GM19193 (cell line): ENCODE data around the gene NABP1.

Experiments used
- POLR2A ChIP-seq: IDR thresholded peaks from 4 replicates; pipeline ENCODE4 v1.6.1; 2011; ENCODE audit not compliant: insufficient read depth, insufficient read length; ENCODE audit errors: extremely low read depth

The NABP1 gene

GRCh38 chr2:191690327-191690726, 12.4 kb downstream of the NABP1 start:
- no peak for TF ChIP-seq POLR2A

GRCh38 chr2:191691016-191691735, 13.2 kb downstream of the NABP1 start:
- no peak for TF ChIP-seq POLR2A

- no peak for TF ChIP-seq POLR2A
Observed at GRCh38 chr2:191691898-191692297, 14.0 kb downstream of the NABP1 start.

- no peak for TF ChIP-seq POLR2A
Observed at GRCh38 chr2:191692502-191693115, 14.7 kb downstream of the NABP1 start.

DNA sequence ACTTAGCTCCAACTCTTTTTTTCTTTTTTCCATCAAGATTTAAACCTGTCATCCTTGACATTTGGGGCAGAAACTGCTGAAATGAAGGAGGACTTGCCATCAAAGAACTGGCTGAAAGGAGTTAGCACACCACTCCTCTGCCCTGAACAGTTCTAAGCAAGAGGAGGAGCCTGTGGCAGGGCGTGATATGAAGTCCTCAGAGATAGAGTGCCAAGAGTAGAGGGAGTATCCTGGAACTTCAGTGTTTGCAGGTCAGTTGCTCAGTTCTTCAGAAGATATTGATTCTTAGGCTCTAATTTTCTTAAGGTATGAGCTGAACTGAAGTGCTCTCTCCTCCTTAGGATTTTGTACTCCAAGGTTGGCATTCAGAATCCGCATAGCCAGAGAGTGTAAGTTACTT, 15.2 kb downstream of the NABP1 start:
- TF ChIP-seq POLR2A, result no peak

- TF ChIP-seq POLR2A, result no peak
Observed at GRCh38 chr2:191693778-191694177, 15.8 kb downstream of the NABP1 start.

- TF ChIP-seq POLR2A, result no peak
Observed at GRCh38 chr2:191696001-191696400, 18.1 kb downstream of the NABP1 start.

DNA sequence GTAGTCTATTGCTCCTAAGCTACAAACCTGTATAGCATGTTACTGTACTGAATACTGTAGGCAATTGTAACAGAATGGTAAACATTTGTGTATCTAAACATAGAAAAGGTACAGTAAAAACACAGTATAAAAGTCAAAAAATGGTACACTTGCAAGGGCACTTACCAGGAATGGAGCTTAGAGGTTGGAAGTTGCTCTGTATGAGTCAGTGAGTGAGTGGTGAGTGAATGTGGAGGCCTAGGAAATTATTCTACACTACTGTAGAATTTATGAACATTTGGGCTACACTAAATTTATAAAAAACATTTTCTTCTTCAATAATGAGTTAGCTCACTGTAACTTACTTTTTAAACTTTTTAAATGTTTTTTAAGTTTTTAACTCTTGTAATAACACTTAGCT, 19.0 kb downstream of the NABP1 start:
- no peak for TF ChIP-seq POLR2A

GRCh38 chr2:191697870-191698269, 19.9 kb downstream of the NABP1 start:
- no peak for TF ChIP-seq POLR2A

DNA sequence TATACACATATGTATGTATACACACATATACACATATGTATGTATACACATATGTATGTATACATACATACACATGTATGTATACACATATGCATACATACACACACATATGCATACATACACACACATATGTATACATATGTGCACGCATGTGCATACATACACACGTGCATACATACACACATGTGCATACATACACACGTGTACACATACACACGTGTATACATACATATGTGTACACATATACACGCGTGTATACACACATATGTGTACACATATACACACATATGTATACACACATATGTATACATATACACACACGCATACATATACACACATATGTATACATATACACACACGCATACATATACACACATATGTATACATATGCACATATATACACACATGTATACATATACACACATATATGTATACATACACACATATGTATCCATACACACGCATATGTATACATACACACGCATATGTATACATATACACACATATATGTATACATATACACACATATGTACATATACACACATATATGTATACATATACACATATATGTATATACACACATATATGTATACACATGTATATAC, 21.5 kb downstream of the NABP1 start:
- TF ChIP-seq POLR2A, result no peak

- TF ChIP-seq POLR2A, result no peak
Observed at GRCh38 chr2:191701029-191701428, 23.1 kb downstream of the NABP1 start.

DNA sequence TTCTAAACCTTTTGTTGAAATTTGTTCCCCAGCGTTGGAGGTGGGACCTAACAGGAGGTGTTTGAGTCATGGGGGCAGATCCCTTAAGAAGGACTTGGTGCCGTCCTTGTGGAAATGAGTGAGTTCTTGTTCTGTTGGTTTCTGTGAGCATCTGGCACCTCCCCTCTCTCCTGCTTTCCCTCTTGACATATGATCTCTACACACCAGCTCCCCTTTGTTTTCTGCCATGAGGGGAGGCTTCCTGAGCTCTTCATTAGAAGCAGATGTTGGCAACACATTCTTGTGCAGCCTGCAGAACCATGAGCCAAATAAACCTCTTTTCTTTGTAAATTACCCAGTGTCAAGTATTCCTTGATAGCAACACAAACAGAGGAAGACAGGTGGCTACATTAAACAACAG, 23.8 kb downstream of the NABP1 start:
- TF ChIP-seq POLR2A, result no peak

DNA sequence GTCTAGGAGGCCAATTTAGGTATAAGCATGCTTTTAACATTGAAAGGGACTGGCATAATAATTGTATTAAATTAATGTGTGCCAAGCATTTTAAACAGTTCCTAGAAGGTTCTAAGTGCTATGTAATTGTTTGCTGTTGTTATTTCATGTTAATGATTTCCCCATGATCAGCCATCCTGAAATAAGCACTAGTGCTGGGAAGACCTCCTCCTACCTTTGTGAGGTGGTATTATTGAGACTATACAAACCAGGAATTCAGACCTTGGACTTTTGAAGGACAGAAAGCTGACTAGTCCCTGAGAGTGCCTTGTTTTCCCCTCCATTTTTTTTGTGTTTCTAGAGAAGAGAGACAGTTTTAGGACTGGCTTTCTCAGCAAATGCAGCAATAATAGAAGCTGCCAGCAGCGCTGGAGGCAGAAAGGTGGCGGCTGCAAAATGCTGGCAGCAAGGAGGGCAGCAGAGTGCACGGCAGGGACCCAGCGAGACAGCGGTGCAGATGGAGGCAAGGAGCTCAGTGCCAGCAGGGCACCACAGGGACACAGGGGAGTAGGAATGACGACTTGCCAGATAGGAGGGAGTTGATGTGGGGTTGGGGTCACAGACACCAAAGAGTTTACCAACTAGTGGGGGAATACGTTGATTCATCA, 25.3 kb downstream of the NABP1 start:
- TF ChIP-seq POLR2A, result no peak

- no peak for TF ChIP-seq POLR2A
Observed at GRCh38 chr2:191705084-191705483, 27.1 kb downstream of the NABP1 start.

DNA sequence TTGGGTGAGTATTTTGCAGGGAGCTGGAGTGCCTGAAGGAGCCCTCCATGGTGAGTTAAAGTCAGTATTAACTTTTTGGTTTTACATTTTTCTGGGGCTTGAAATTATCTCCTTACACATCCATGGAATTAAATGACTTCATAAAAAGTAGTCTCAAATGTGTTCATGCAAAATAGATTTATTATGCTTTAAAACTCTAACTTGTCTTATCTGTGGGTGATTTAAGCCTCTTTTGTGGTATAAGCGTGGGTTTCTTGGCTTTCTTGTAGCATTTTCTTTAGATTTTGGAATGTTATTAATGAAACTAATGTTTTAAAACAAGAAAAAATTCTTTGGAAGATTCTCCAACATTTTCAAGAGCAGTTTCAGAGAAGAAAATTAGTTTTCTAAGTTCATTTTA, 27.8 kb downstream of the NABP1 start:
- TF ChIP-seq POLR2A, result no peak

DNA sequence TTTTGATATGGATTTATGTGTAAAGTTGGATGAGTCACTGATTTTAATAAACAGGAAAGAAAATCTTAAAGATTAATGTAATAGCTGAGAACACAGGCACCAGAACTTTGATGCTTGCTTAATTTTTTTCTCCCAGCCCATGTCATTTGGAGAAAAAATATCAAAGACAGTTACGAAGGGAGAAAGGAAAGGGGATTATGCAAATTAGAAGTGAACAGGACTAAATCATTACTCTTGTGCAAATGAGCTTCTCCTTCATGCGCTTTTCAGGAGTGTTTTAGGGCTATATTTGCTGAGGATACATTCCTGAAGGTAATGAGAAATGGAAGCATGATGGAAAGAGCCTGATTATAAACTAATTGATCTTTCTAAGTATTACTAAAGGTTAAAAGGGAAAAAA, 28.9 kb downstream of the NABP1 start:
- TF ChIP-seq POLR2A, result no peak
